HG03571 (cell line): Measurements from ENCODE around the gene CHRM2.

Experiments
- ATAC-seq: cut with Tn5 transposase; IDR thresholded peaks from one replicate; pipeline ENCODE4 v1.9.1; 2021; ENCODE audit not compliant: unreplicated experiment

The CHRM2 gene

GRCh38 chr7:136891850-136892249 is 23.4 kb downstream of the CHRM2 start:
- no peak for ATAC-seq

- ATAC-seq: no peak
These were observed 26.3 kb downstream of the CHRM2 start for GRCh38 chr7:136894789-136895188.

- no peak for ATAC-seq
These were observed 29.2 kb downstream of the CHRM2 start for GRCh38 chr7:136897676-136898075.

GRCh38 chr7:136900005-136900404 is 31.6 kb downstream of the CHRM2 start:
- ATAC-seq: no peak

GRCh38 chr7:136910771-136911170 is 42.3 kb downstream of the CHRM2 start:
- no peak for ATAC-seq

GRCh38 chr7:136911344-136911743 is 42.9 kb downstream of the CHRM2 start:
- no peak for ATAC-seq

- ATAC-seq: no peak
These were observed 43.9 kb downstream of the CHRM2 start for GRCh38 chr7:136912339-136912738.

- ATAC-seq: no peak
These were observed 45.6 kb downstream of the CHRM2 start for GRCh38 chr7:136914016-136914415.

- no peak for ATAC-seq
These were observed 51.4 kb downstream of the CHRM2 start for GRCh38 chr7:136919820-136920219.

GRCh38 chr7:136923111-136923667 is 54.7 kb downstream of the CHRM2 start:
- ATAC-seq: no peak

- ATAC-seq: no peak
These were observed 56.6 kb downstream of the CHRM2 start for GRCh38 chr7:136925044-136925443.

GRCh38 chr7:136925556-136925955 is 57.1 kb downstream of the CHRM2 start:
- no peak for ATAC-seq

- ATAC-seq: no peak
These were observed 62.9 kb downstream of the CHRM2 start for GRCh38 chr7:136931169-136931867.

GRCh38 chr7:136937436-136937835 is 69.0 kb downstream of the CHRM2 start:
- no peak for ATAC-seq

- no peak for ATAC-seq
These were observed 70.0 kb downstream of the CHRM2 start for GRCh38 chr7:136938476-136938875.

- no peak for ATAC-seq
These were observed 71.7 kb downstream of the CHRM2 start for GRCh38 chr7:136940122-136940521.

GRCh38 chr7:136940917-136941316 is 72.5 kb downstream of the CHRM2 start:
- ATAC-seq: no peak

GRCh38 chr7:136941816-136942215 is 73.4 kb downstream of the CHRM2 start:
- ATAC-seq: no peak

GRCh38 chr7:136942401-136942800 is 73.9 kb downstream of the CHRM2 start:
- ATAC-seq: no peak

- no peak for ATAC-seq
These were observed 74.5 kb downstream of the CHRM2 start for GRCh38 chr7:136942994-136943393.

GRCh38 chr7:136947347-136947746 is 78.9 kb downstream of the CHRM2 start:
- no peak for ATAC-seq

- ATAC-seq: no peak
These were observed 81.9 kb downstream of the CHRM2 start for GRCh38 chr7:136950331-136950730.

GRCh38 chr7:136953386-136953785 is 84.9 kb downstream of the CHRM2 start:
- ATAC-seq: no peak
